ENCODE measurements around the gene MRPL52.
"Not testable (repeated sequence)": the region's sequence is repeated elsewhere in the genome, so short reads cannot be mapped to it uniquely, and the experiment has no call there.

MRPL52 gene

DNA sequence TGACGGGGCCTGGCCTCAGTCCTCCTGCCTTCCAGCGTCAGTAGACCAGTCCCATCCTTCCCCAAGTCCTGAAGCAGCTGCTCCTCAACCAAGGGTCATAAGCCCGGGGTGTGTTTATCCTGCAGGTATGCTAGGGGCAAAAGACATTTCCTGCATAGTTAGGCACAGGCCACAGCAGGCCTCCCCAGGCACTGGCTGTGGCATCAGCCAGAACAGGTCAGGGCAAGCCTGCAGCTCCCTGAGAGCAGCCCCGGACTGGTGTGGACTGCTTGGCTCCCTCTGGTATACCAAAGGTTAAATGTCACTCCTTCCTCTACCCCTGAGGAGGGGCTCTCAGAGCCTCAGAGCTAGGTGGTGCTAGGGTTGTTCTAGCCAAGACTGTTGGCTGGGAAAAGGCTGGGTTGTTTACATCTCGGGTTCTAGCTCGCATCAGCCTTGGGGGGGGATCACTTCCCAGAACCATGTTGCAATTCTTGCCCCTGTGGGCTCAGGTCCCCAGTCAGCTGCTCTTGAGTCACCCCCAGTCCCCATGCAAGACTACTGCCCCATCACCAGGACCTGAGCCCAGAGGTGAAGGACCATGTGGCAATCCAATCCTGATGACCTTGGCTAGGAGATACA is 9.6 kb downstream of the MRPL52 start:
- no peak for DNase-seq (ENCODE audit: low spot score)

DNA sequence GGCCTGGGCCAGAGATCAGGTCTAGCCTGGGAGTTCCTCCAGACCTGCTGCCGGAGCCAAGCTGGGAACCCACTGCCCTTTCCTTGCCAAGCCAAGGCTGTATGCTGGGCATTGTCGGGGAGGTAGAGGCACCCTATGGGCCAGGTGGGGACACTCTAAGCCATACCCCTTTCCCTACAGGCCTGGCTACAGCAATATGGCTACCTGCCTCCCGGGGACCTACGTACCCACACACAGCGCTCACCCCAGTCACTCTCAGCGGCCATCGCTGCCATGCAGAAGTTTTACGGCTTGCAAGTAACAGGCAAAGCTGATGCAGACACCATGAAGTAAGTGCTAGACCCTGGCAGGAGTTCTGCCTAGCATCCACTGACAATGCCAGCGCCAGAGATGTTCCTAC is 11.6 kb downstream of the MRPL52 start:
- DNase-seq (ENCODE audit: low spot score), result no peak

DNA sequence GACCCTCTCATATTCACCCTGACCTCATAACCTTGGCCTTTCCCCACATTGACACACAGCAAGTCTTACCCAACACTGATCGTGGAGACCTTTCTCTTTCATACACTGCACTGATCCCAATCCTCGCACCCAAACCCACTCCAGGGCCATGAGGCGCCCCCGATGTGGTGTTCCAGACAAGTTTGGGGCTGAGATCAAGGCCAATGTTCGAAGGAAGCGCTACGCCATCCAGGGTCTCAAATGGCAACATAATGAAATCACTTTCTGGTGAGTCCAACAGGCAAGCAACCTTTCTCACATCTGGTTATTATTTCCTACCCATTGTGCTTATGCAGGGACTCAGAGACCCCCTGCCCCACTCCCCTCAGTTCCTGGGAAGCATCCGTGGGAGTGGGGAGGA is 12.1 kb downstream of the MRPL52 start:
- no peak for DNase-seq (ENCODE audit: low spot score)

DNA sequence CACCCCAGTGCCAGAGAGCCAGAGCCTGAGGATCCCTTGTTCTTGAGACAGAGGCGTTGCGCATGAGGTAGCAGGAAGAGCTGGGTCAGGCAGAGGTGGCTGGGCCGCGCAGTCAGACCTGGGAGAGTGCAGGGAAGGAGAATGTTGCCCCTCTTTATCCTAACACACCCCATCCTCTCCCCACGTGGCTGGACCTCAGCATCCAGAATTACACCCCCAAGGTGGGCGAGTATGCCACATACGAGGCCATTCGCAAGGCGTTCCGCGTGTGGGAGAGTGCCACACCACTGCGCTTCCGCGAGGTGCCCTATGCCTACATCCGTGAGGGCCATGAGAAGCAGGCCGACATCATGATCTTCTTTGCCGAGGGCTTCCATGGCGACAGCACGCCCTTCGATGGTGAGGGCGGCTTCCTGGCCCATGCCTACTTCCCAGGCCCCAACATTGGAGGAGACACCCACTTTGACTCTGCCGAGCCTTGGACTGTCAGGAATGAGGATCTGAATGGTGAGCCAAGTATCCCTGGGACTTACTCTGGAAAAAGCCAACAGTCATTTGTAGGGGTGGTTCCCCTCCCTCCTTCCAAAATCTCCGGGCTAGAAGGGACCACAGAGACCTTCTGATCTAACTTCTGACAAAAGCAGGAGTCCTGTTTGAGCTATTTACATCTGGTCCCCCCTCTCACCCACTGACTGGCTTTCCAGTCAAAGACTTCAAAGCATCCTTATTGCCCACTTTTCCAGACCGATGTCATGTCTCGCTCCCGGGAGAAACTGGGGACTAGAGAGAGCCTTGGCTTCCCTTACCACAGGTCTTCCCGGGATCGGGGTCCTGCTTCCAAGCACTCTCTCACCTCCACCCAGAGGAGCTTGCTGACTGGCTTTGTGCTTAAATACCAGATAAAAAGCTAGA is 12.8 kb downstream of the MRPL52 start:
- no peak for DNase-seq (ENCODE audit: low spot score)

DNA sequence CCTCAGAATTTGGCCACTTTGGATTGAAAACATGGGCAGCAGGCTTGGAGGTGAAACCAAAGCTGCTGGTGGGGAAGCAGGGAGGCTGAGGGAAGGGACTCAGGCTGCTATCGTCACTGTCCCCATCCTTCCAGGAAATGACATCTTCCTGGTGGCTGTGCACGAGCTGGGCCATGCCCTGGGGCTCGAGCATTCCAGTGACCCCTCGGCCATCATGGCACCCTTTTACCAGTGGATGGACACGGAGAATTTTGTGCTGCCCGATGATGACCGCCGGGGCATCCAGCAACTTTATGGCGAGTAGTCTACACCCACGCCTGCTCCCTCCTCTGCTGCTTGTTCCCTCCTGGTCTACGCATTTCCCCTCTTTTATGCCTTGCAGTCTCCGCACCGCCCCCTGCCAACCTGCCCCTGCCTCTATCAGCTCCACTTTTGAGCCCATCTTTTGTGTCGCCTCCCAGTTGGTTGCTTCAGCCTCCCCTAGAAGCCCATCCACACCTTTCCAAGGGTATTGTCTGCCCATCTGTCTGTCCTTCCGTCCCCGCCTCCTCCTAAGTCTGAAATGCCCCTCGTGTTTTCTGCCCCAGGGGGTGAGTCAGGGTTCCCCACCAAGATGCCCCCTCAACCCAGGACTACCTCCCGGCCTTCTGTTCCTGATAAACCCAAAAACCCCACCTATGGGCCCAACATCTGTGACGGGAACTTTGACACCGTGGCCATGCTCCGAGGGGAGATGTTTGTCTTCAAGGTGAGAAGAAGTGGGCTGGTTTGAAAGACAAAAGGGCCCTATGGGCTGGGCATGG is 13.6 kb downstream of the MRPL52 start:
- DNase-seq (ENCODE audit: low spot score), result no peak

DNA sequence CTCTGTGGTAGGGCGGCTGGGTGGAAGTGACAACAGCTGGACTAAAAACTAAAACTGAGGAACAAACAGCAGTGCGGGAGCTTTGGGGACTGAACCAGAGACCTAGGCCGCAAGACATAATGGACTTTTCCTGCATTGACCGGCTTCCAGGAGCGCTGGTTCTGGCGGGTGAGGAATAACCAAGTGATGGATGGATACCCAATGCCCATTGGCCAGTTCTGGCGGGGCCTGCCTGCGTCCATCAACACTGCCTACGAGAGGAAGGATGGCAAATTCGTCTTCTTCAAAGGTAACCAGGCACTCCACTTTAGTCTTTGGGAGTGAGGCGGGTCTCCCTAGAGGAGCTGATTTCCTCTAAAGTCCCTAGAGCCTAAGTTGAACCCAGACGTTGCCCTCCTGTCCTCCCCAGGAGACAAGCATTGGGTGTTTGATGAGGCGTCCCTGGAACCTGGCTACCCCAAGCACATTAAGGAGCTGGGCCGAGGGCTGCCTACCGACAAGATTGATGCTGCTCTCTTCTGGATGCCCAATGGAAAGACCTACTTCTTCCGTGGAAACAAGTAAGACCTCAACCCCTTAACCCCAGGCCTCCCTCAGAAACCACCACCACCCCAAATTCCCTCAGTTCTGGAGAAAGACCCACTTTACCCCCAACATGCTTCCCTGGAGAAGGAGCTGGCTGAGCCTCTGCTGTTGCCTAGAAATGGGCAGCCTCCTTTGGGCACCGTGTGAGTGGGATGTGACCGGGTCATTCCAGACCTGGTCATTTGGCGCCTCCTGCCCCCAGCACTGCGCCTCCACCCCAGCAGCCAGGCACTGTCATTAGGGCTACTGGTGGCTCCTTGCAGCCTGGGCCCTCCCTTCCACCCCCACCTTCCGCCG is 14.8 kb downstream of the MRPL52 start:
- DNase-seq (ENCODE audit: low spot score), result no peak

DNA sequence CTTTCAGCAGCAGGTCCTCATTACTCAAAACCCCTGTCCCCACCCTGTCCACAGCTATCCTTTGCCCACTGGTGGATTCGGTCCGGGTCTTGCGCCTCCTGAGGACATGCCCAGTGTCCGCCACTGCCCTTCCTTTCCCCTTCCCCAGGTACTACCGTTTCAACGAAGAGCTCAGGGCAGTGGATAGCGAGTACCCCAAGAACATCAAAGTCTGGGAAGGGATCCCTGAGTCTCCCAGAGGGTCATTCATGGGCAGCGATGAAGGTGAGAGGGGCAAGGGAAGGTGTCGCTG is 15.4 kb downstream of the MRPL52 start:
- DNase-seq (ENCODE audit: low spot score), result no peak

DNA sequence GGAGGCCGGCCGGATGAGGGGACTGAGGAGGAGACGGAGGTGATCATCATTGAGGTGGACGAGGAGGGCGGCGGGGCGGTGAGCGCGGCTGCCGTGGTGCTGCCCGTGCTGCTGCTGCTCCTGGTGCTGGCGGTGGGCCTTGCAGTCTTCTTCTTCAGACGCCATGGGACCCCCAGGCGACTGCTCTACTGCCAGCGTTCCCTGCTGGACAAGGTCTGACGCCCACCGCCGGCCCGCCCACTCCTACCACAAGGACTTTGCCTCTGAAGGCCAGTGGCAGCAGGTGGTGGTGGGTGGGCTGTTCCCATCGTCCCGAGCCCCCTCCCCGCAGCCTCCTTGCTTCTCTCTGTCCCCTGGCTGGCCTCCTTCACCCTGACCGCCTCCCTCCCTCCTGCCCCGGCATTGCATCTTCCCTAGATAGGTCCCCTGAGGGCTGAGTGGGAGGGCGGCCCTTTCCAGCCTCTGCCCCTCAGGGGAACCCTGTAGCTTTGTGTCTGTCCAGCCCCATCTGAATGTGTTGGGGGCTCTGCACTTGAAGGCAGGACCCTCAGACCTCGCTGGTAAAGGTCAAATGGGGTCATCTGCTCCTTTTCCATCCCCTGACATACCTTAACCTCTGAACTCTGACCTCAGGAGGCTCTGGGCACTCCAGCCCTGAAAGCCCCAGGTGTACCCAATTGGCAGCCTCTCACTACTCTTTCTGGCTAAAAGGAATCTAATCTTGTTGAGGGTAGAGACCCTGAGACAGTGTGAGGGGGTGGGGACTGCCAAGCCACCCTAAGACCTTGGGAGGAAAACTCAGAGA is 16.3 kb downstream of the MRPL52 start:
- DNase-seq (ENCODE audit: low spot score), result no peak

DNA sequence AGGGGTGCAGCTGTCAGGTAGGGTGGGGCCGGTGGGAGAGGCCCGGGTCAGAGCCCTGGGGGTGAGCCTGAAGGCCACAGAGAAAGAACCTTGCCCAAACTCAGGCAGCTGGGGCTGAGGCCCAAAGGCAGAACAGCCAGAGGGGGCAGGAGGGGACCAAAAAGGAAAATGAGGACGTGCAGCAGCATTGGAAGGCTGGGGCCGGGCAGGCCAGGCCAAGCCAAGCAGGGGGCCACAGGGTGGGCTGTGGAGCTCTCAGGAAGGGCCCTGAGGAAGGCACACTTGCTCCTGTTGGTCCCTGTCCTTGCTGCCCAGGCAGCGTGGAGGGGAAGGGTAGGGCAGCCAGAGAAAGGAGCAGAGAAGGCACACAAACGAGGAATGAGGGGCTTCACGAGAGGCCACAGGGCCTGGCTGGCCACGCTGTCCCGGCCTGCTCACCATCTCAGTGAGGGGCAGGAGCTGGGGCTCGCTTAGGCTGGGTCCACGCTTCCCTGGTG is 17.2 kb downstream of the MRPL52 start:
- no peak for DNase-seq (ENCODE audit: low spot score)

DNA sequence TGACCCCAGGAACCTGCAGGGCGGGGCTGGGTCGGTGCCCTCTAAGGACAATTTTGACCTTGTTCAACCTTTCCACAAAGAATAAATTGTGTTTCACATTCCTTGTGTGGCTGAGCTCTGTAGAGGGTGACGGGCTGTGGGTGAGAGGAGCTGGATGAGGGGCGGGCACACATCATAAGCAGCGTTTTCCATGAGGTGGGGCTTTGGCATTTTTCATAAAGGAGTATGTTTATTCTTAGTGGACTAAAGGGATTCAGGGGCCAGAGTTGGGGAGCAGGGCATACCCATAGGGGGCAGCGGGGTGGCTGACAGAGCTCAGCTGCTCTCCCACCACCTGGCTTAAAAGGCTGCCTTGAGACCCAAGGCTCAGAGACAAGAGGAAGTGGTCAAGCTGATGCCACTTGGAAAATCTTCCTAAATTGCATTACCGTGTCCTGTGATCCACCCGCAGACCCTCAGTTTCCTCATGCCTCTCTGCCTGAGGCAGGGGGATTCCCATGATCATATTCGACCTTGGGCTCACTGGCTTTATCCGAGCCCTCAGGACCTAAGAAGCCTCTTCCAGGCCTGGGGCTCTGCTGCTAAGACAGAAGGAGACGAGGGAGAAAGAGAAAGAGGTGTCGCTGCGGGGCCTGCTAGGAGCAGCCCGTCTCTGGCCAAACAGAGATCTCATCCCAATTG is 18.1 kb downstream of the MRPL52 start:
- peak; percentile 47 for DNase-seq (ENCODE audit: low spot score)

DNA sequence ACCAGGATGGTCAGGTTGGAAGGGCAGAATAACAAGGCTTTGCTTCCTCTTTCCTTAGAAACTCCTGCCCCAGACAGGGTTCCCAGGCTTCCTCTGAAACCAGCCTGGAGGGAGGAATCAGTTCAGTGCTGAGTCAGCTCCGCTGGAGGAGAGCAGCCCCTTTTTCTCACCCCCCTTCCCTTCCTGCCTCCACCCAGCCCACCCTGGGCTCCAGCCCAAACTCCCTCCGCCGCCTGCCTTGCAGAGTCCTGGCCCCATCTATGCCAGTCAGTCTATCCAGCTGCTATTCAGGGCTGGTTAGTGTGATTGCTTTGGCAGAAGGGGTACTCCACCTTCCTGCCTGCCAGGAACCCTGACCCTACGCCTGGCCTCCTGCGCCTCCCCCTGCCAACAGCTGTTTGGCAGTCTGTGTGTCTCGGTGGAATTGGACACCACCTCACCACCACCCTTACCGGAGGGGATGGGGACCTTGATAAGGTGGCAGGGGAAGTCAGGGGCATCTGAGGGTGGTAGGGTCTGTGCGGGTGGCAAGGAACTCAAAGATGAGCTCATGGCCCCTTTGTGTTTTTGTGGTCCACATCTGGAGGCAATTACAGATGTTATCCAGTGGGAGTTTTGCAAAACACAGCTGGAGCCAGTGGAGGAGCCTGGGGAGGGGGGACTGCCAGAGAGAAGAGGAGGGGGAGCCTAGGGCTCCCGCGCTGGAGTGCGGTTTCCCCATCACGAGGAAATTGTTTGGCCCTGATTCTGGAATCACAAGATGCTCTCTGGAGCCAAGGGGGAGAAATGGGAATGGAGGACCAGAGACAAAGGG is 18.9 kb downstream of the MRPL52 start:
- DNase-seq (ENCODE audit: low spot score), result peak; percentile 86

DNA sequence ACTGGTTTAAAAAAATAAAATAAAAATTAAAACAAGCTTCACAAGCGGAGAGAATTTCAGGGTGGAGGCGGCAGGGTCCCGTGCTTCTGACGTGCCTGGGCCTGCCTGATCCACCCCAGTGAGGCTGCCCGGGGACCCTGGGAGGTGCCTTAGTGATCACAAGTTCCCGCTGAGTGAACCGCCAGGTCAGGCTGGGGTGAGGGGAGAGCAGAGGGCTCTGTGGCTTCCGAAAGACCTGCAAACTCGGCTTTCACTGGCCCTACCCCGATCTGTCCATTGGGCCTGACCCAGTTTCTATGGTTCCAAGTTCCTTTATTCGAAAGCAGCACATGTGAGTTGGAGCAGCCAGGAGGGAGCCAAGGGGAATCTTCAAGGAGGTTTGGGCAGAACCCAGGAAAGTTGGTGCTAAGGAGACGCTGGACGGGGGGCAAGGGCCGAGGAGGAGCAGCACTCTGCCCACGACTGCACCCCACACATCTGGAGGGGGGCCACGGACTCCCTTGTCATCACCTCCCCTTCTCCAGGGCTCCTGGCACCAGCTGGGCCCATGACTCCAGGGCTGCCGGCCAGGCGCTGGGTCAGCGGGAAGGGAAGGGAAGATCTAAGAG is 19.6 kb downstream of the MRPL52 start:
- peak; percentile 66 for DNase-seq (ENCODE audit: low spot score)

DNA sequence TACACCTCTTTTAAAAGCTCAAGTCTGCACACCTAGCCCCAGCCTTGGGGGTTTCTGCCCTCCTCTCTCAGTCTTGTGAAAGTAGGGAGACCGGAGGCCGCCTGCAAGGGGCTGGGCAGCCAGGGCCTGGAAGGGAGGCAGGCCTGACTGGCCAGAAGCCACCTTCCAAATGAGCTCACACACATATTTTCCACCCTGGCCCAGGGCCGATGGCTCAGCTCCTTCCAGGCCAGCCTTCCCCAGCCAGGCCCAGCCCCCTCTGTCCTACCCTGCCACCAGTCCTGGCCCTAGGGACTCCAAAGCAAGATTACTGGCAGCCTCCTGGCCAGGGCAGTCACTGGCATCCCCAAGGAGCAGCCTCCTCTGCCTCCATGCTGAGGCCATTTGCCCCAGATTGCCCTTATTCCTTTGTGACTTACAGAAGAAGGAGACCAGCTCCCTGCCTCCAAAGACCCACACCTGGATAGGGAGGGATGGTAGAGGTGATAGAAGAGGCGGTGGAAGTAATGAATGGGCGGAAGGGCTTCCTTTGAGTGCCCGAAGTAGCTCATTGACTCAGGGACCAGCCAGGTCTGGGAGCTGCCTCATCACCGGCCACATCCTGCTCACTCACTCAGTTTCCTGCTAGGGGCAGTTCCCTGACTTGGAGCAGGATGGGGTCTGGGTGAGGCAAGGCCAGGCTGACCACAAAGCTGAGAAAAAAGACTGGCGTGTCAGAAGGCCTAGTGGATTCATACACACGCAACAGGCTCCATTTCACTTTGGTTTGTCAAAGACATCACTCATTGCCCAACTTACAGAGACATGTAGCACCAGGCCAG is 21.5 kb downstream of the MRPL52 start:
- DNase-seq (ENCODE audit: low spot score), result peak; percentile 90

DNA sequence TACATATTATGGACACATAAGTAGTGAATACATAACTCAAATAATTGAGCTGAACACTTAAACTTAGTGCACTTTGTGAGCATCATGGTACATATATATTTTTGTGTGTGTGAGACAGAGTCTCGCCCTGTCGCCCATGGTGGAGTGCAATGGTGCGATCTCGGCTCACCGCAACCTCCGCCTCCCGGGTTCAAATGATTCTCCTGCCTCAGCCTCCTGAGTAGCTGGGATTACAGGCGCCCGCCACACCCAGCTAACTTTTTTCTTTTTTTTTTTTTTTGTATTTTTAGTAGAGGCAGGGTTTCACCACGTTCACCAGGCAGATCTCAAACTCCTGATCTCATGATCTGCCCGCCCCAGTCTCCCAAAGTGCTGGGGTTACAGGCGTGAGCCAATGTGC is 22.5 kb downstream of the MRPL52 start:
- not testable (repeated sequence) for DNase-seq (ENCODE audit: low spot score)

DNA sequence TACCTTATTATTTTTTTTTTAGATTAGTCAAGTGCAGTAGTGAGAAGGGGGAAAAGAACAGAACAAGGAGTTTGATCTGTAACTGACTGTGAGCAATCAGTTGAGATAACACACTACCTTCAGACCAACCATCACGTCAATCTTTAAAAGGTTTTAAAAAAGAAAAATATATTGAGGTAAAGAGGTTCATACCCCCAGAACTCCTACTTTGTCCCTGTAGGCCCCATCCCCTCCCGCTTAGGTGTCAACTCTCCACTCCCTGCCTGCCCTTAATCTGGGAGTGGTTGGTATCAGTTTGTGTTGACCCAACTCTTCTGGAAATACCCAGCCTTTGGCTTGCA is 22.9 kb downstream of the MRPL52 start:
- no peak for DNase-seq (ENCODE audit: low spot score)

DNA sequence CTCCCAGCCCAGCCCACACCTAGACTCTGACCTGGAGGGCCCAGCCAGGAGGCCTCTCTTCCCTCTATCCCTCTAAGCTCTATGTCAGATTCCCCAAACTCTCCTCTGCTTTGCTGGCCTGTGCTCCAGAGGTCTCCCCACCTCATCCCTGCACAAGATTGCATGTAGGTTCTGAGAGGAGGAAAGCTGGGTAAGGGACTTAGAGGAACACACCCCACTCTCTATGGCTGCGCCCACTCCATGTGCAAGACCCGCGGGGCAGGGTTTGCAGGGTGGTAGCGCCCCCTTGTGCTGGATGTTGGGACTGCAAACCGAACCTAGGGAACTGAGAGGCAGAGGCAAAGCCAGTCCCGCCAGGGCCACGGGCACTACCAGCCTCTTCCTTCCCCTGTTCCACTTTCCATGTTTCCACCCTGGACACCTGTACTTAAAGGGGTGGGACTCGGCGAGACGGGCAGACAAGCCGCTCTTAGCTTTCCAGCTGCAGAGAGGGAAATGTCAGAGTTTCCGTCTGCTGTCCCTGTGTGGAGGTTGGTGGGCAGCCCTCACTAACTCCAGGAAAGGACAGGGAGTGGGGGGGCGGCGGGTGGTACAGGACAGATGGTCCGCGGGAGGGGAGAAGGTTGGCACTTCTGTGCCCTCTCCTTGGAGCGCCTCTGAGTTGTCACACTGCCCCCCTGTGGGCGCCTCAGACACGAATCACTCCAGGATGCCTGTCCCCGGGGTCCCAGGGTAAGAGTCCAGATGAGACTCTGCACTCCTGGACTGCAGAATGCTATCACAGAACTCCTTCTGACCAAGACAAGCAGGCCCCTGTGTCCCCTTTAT is 23.5 kb downstream of the MRPL52 start:
- DNase-seq (ENCODE audit: low spot score), result peak; percentile 86

DNA sequence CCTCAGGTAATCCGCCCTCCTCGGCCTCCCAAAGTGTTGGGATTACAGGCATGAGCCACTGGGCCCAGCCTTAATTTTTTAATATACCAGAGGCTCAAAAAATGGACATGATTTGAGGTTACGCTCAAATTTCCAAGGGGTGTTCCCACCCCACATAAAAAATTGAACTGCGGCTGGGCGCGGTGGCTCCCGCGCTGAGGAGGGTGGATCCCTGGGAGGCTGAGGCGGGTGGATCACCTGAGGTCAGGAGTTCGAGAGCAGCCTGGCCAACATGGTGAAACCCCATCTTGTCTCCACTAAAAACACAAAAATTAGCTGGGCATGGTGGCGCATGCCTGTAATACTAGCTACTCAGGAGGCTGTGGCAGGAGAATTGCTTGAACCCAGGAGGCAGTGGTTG is 24.6 kb downstream of the MRPL52 start:
- DNase-seq (ENCODE audit: low spot score), result not testable (repeated sequence)
